AG10803 (cell line): Measurements from ENCODE around the gene DCPS.

ENCODE experiments used
- DNase-seq: peaks from one replicate; pipeline ENCODE4 v3.0.0; 2010; ENCODE audit warnings: low read depth
- H3K4me3 ChIP-seq: 2 replicates; pipeline ENCODE4 v1.5.1; 2011; ENCODE audit warnings: mild to moderate bottlenecking, low read length, control low read depth
- CTCF ChIP-seq: conservative IDR thresholded peaks from 2 replicates; pipeline ENCODE4 v1.5.1; 2011; ENCODE audit warnings: mild to moderate bottlenecking, low read length, control low read depth, inconsistent platforms

DCPS gene

GRCh38 chr11:126263489-126263888, 40.4 kb upstream of the DCPS start:
- no peak overlapping the region for H3K4me3 ChIP-seq
- no peak for DNase-seq
- TF ChIP-seq CTCF: no peak

GRCh38 chr11:126265811-126266210, 38.0 kb upstream of the DCPS start:
- no peak for TF ChIP-seq CTCF
- H3K4me3 ChIP-seq: no peak overlapping the region
- no peak for DNase-seq

- peak overlapping the region; percentile 80 for H3K4me3 ChIP-seq
- no peak for DNase-seq
- no peak for TF ChIP-seq CTCF
These were observed 36.2 kb upstream of the DCPS start for GRCh38 chr11:126267650-126268049.

- DNase-seq: no peak
- H3K4me3 ChIP-seq: peak overlapping the region; percentile 80
These were observed 35.5 kb upstream of the DCPS start for GRCh38 chr11:126268361-126268707.

GRCh38 chr11:126268708-126269579, 34.9 kb upstream of the DCPS start, which contains the start of the genes FOXRED1 and SRPRA:
Gene FOXRED1 (plus strand): TSS chr11:126269154. CDS start chr11:126269207, 53 bp downstream.
Gene SRPRA (minus strand): TSS chr11:126268895. CDS start chr11:126268804, 91 bp downstream.
- TF ChIP-seq CTCF: no peak
- DNase-seq: peak; percentile 99

More at GRCh38 chr11:126268361-126268707, 35.5 kb upstream of the DCPS start:
- TF ChIP-seq CTCF: no peak

GRCh38 chr11:126277322-126277721, 26.5 kb upstream of the DCPS start:
- DNase-seq: no peak
- no peak for TF ChIP-seq CTCF
- H3K4me3 ChIP-seq: no peak overlapping the region

More at GRCh38 chr11:126268708-126269579, 34.9 kb upstream of the DCPS start, which contains the start of the genes FOXRED1 and SRPRA:
- peak within 1 kb of the TSS; percentile 98 for H3K4me3 ChIP-seq

GRCh38 chr11:126277780-126278179, 26.1 kb upstream of the DCPS start:
- no peak overlapping the region for H3K4me3 ChIP-seq
- no peak for TF ChIP-seq CTCF
- DNase-seq: no peak
